HAP-1 (cell line): ENCODE data around the gene PLD6.

ENCODE experiments used
- DNase-seq, 2 experiments: peaks; one replicate each; pipeline ENCODE4 v3.0.0-alpha.2; 2016 to 2020; ENCODE audit warnings: low spot score in 2 of 2
- H3K27me3 ChIP-seq: fragments of 250-450 bp; sonication (Bioruptor Pico); 2 replicates; pipeline ENCODE4 v1.5.1; 2020; ENCODE audit warnings: low read depth, mild to moderate bottlenecking, moderate library complexity
- H3K36me3 ChIP-seq: fragments of 250-450 bp; sonication (Bioruptor Pico); replicated peaks from 2 replicates; pipeline ENCODE4 v1.5.1; 2020; ENCODE audit warnings: mild to moderate bottlenecking
- H3K4me1 ChIP-seq: fragments of 250-450 bp; sonication (Bioruptor Pico); 2 replicates; pipeline ENCODE4 v1.5.1; 2020; ENCODE audit warnings: mild to moderate bottlenecking
- H3K4me3 ChIP-seq: fragments of 250-450 bp; sonication (Bioruptor Pico); 2 replicates; pipeline ENCODE4 v1.5.1; 2020; ENCODE audit warnings: mild to moderate bottlenecking, moderate library complexity
- H3K9me3 ChIP-seq: fragments of 250-450 bp; sonication (Bioruptor Pico); 2 replicates; pipeline ENCODE4 v1.5.1; 2020; ENCODE audit warnings: mild to moderate bottlenecking, moderate library complexity
- in situ Hi-C: fragments of 300-500 bp; cut with MboI; formaldehyde crosslinking; loops from 3 replicates; pipeline ENCODE4 v1.14.3; 2020; ENCODE audit warnings: low sequenced_read_pairs, inconsistent platforms, mixed read lengths

The PLD6 gene

GRCh38 chr17:17217995-17218394 is 11.9 kb upstream of the PLD6 start:
- no peaks in the 10 kb centered on the region for H3K27me3 ChIP-seq
- no peaks in the 10 kb centered on the region for H3K4me1 ChIP-seq
- in situ Hi-C loops, result no loop called here
- H3K36me3 ChIP-seq, result peaks cover 71% of the 10 kb centered on the region
- H3K9me3 ChIP-seq, result no peaks in the 10 kb centered on the region
- no peak overlapping the region for H3K4me3 ChIP-seq
- DNase-seq, result no peak

GRCh38 chr17:17216776-17217175 is 10.6 kb upstream of the PLD6 start:
- no peak for DNase-seq
- Histone ChIP-seq H3K36me3 (peaks cover 71% of the 10 kb centered on the region), H3K4me3 (no peak overlapping the region), H3K9me3 (no peaks in the 10 kb centered on the region), H3K27me3 (no peaks in the 10 kb centered on the region), H3K4me1 (no peaks in the 10 kb centered on the region)
- in situ Hi-C loops, result no loop called here

- H3K9me3 ChIP-seq, result no peaks in the 10 kb centered on the region
- H3K27me3 ChIP-seq, result no peaks in the 10 kb centered on the region
- H3K36me3 ChIP-seq, result peaks cover 70% of the 10 kb centered on the region
- no peak for DNase-seq
- H3K4me1 ChIP-seq, result no peaks in the 10 kb centered on the region
- no peak overlapping the region for H3K4me3 ChIP-seq
- in situ Hi-C loops, result no loop called here
These were observed 10.1 kb upstream of the PLD6 start for GRCh38 chr17:17216236-17216635.

GRCh38 chr17:17215575-17215974 is 9.4 kb upstream of the PLD6 start:
- Histone ChIP-seq H3K27me3 (no peaks in the 10 kb centered on the region), H3K36me3 (peaks cover 64% of the 10 kb centered on the region), H3K4me1 (no peaks in the 10 kb centered on the region), H3K4me3 (no peak overlapping the region), H3K9me3 (no peaks in the 10 kb centered on the region)
- no peak for DNase-seq
- in situ Hi-C loops, result no loop called here

- no peak for DNase-seq
- H3K36me3 ChIP-seq, result peaks cover 62% of the 10 kb centered on the region
- in situ Hi-C loops, result no loop called here
These were observed 8.7 kb upstream of the PLD6 start for GRCh38 chr17:17214646-17215436.

GRCh38 chr17:17213775-17214174 is 7.6 kb upstream of the PLD6 start:
- Histone ChIP-seq H3K9me3 (no peaks in the 10 kb centered on the region), H3K36me3 (peaks cover 59% of the 10 kb centered on the region), H3K4me3 (no peak overlapping the region), H3K27me3 (no peaks in the 10 kb centered on the region), H3K4me1 (no peaks in the 10 kb centered on the region)
- DNase-seq, result no peak
- in situ Hi-C loops, result no loop called here

More at GRCh38 chr17:17214646-17215436, 8.7 kb upstream of the PLD6 start:
- Histone ChIP-seq H3K4me3 (no peak overlapping the region), H3K4me1 (no peaks in the 10 kb centered on the region), H3K27me3 (no peaks in the 10 kb centered on the region), H3K9me3 (no peaks in the 10 kb centered on the region)

- H3K4me1 ChIP-seq, result peaks cover 23% of the 10 kb centered on the region
- peaks cover 32% of the 10 kb centered on the region for H3K36me3 ChIP-seq
- in situ Hi-C loops, result loop anchor here (5.0 to 10.0 kb wide), 2 partner anchors 56 to 203 kb away; no protein-coding TSS in a partner anchor
- H3K27me3 ChIP-seq, result no peaks in the 10 kb centered on the region
- H3K9me3 ChIP-seq, result no peaks in the 10 kb centered on the region
- DNase-seq, result no peak
- no peak overlapping the region for H3K4me3 ChIP-seq
These were observed 1.9 kb upstream of the PLD6 start for GRCh38 chr17:17207998-17208397.

- Histone ChIP-seq H3K36me3 (peaks cover 37% of the 10 kb centered on the region), H3K9me3 (no peaks in the 10 kb centered on the region), H3K4me1 (peaks cover 23% of the 10 kb centered on the region), H3K4me3 (peak overlapping the region; percentile 62; the same call in 1 of the 2 replicates), H3K27me3 (no peaks in the 10 kb centered on the region)
- in situ Hi-C loops, result loop anchor here (5.0 to 10.0 kb wide), 2 partner anchors 55 to 202 kb away; no protein-coding TSS in a partner anchor
- DNase-seq, result no peak
These were observed 791 bp upstream of the PLD6 start for GRCh38 chr17:17206913-17207335.

GRCh38 chr17:17205368-17206123 is 587 bp downstream of the PLD6 start:
- Histone ChIP-seq H3K9me3 (no peaks in the 10 kb centered on the region), H3K4me1 (peaks cover 23% of the 10 kb centered on the region), H3K36me3 (peaks cover 46% of the 10 kb centered on the region), H3K4me3 (peak overlapping the region; percentile 62), H3K27me3 (no peaks in the 10 kb centered on the region)
- in situ Hi-C loops, result loop anchor here (5.0 to 10.0 kb wide), 2 partner anchors 53 to 201 kb away; no protein-coding TSS in a partner anchor
- peak; percentile 80 to 88 for DNase-seq

GRCh38 chr17:17204635-17205231 is 1.4 kb downstream of the PLD6 start:
- Histone ChIP-seq H3K4me3 (peak overlapping the region; percentile 62), H3K9me3 (no peaks in the 10 kb centered on the region), H3K4me1 (peaks cover 23% of the 10 kb centered on the region), H3K36me3 (peaks cover 48% of the 10 kb centered on the region), H3K27me3 (no peaks in the 10 kb centered on the region)
- DNase-seq, result peak in 1 of 2 experiments; percentile 43
- in situ Hi-C loops, result loop anchor here (5.0 to 10.0 kb wide), 2 partner anchors 52 to 200 kb away; no protein-coding TSS in a partner anchor

- DNase-seq, result no peak
- Histone ChIP-seq H3K4me1 (peaks cover 23% of the 10 kb centered on the region), H3K36me3 (peaks cover 54% of the 10 kb centered on the region), H3K9me3 (no peaks in the 10 kb centered on the region), H3K4me3 (peak overlapping the region; percentile 62), H3K27me3 (no peaks in the 10 kb centered on the region)
- in situ Hi-C loops, result loop anchor here (10.0 kb wide), 1 partner anchor 199 kb away; no protein-coding TSS in a partner anchor
These were observed 2.0 kb downstream of the PLD6 start for GRCh38 chr17:17204041-17204591.

- H3K4me3 ChIP-seq, result no peak overlapping the region
- no peak for DNase-seq
- in situ Hi-C loops, result loop anchor here (10.0 kb wide), 1 partner anchor 198 kb away; no protein-coding TSS in a partner anchor
- H3K4me1 ChIP-seq, result peaks cover 23% of the 10 kb centered on the region
- no peaks in the 10 kb centered on the region for H3K9me3 ChIP-seq
- no peaks in the 10 kb centered on the region for H3K27me3 ChIP-seq
- peaks cover 54% of the 10 kb centered on the region for H3K36me3 ChIP-seq
These were observed 2.9 kb downstream of the PLD6 start for GRCh38 chr17:17203173-17203730.

- Histone ChIP-seq H3K4me1 (peaks cover 21% of the 10 kb centered on the region), H3K4me3 (no peak overlapping the region), H3K36me3 (peaks cover 54% of the 10 kb centered on the region), H3K27me3 (no peaks in the 10 kb centered on the region), H3K9me3 (no peaks in the 10 kb centered on the region)
- DNase-seq, result no peak
- in situ Hi-C loops, result loop anchor here (10.0 kb wide), 1 partner anchor 197 kb away; no protein-coding TSS in a partner anchor
These were observed 4.2 kb downstream of the PLD6 start for GRCh38 chr17:17201907-17202306.
